Erythroblast (primary cell): Measurements from ENCODE around the gene ORM1.

Experiments used
- GATA1 ChIP-seq: IDR thresholded peaks from 2 replicates; pipeline ENCODE4 v1.6.1; 2011; ENCODE audit warnings: low read depth, mild to moderate bottlenecking, control low read depth, low read length, moderate library complexity
- POLR2A ChIP-seq: IDR thresholded peaks from 2 replicates; pipeline ENCODE4 v1.6.1; 2011; ENCODE audit warnings: mild to moderate bottlenecking, low read length

DNA sequence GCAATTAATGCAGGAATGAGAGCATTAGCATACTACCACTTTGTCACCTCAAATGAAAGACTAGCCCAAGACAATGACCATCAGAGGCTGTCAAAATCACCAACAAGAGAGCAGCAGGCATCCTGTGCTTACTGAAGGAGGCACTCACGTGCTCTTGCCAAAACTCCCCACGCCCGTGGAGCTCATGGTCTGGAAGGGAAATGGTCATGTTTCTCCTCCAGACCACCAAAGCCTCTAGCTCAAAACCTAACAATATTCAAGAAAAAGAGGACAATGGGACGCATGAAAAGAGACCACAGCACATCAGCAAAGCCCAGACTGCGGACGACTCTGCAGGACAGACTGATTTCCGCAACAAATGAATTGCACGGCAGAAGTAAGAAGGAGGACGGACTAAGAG lies 52.0 kb downstream of the ORM1 start:
- no peak for TF ChIP-seq POLR2A
- TF ChIP-seq GATA1, result no peak
